GM18502 (cell line): Measurements from ENCODE around the gene SLC38A6.
"Not testable (repeated sequence)": the region's sequence is repeated elsewhere in the genome, so short reads cannot be mapped to it uniquely, and the experiment has no call there.

Experiments used
- ATAC-seq: cut with Tn5 transposase; IDR thresholded peaks from one replicate; pipeline ENCODE4 v1.9.1; 2021; ENCODE audit warnings: mild to moderate bottlenecking; ENCODE audit not compliant: unreplicated experiment, poor library complexity

Gene SLC38A6

GRCh38 chr14:61048640-61049039, 67.6 kb downstream of the SLC38A6 start:
- no peak for ATAC-seq

- ATAC-seq, result no peak
Observed at GRCh38 chr14:61050417-61050816, 69.4 kb downstream of the SLC38A6 start.

- no peak for ATAC-seq
Observed at GRCh38 chr14:61051051-61051450, 70.0 kb downstream of the SLC38A6 start.

- no peak for ATAC-seq
Observed at GRCh38 chr14:61051621-61052020, 70.6 kb downstream of the SLC38A6 start.

GRCh38 chr14:61063461-61063860, 82.4 kb downstream of the SLC38A6 start:
- no peak for ATAC-seq

GRCh38 chr14:61064210-61064609, 83.2 kb downstream of the SLC38A6 start:
- ATAC-seq, result no peak

GRCh38 chr14:61064856-61065255, 83.8 kb downstream of the SLC38A6 start:
- ATAC-seq, result no peak

GRCh38 chr14:61065656-61066055, 84.6 kb downstream of the SLC38A6 start:
- no peak for ATAC-seq

GRCh38 chr14:61072442-61072841, 91.4 kb downstream of the SLC38A6 start:
- not testable (repeated sequence) for ATAC-seq

GRCh38 chr14:61074852-61075251, 93.8 kb downstream of the SLC38A6 start:
- no peak for ATAC-seq

GRCh38 chr14:61076556-61076955, 95.5 kb downstream of the SLC38A6 start:
- no peak for ATAC-seq

- ATAC-seq, result no peak
Observed at GRCh38 chr14:61077437-61077836, 96.4 kb downstream of the SLC38A6 start.

GRCh38 chr14:61077951-61078720, 97.1 kb downstream of the SLC38A6 start:
- ATAC-seq, result no peak

GRCh38 chr14:61080591-61081010, 99.6 kb downstream of the SLC38A6 start:
- ATAC-seq, result peak; percentile 93

- ATAC-seq, result no peak
Observed at GRCh38 chr14:61088081-61088480, 107.0 kb downstream of the SLC38A6 start.

GRCh38 chr14:61089126-61089750, 108.2 kb downstream of the SLC38A6 start:
- no peak for ATAC-seq

- ATAC-seq, result peak; percentile 90
Observed at GRCh38 chr14:61090432-61091216, 109.6 kb downstream of the SLC38A6 start.

GRCh38 chr14:61091657-61092273, 110.7 kb downstream of the SLC38A6 start:
- no peak for ATAC-seq

GRCh38 chr14:61098096-61098495, 117.1 kb downstream of the SLC38A6 start:
- ATAC-seq, result not testable (repeated sequence)

GRCh38 chr14:61098721-61099120, 117.7 kb downstream of the SLC38A6 start:
- ATAC-seq, result no peak
